Muscle layer of duodenum (tissue), 2 donors: ENCODE measurements around the gene RFX2.
A peak's percentile ranks its signal among the peaks of the same experiment; 100 is the strongest.
"Not testable (repeated sequence)": the region's sequence is repeated elsewhere in the genome, so short reads cannot be mapped to it uniquely, and the experiment has no call there.

Experiments used
- H3K27ac ChIP-seq: one replicate; pipeline ENCODE4 v1.7.0; 2013; ENCODE audit warnings: mild to moderate bottlenecking, low read length
- H3K27me3 ChIP-seq: one replicate; pipeline ENCODE4 v1.7.0; 2013; ENCODE audit warnings: low read depth, mild to moderate bottlenecking, control low read depth, low read length
- H3K36me3 ChIP-seq, 2 donors: one replicate each; pipeline ENCODE4 v1.7.0; 2013; ENCODE audit warnings: low read length in 2 of 2, control low read depth in 1 of 2, mild to moderate bottlenecking in 1 of 2; ENCODE audit not compliant: insufficient read depth in 2 of 2, control insufficient read depth in 1 of 2
- H3K4me1 ChIP-seq, 2 donors: one replicate each; pipeline ENCODE4 v1.7.0; 2013; ENCODE audit warnings: low read length in 2 of 2, mild to moderate bottlenecking in 2 of 2, control low read depth in 1 of 2, moderate library complexity in 1 of 2; ENCODE audit not compliant: insufficient read depth in 2 of 2, control insufficient read depth in 1 of 2
- H3K4me3 ChIP-seq, 2 donors: one replicate each; pipeline ENCODE4 v1.7.0; 2013; ENCODE audit warnings: low read length in 2 of 2, low read depth in 1 of 2, mild to moderate bottlenecking in 1 of 2
- H3K9me3 ChIP-seq, 2 donors: one replicate each; pipeline ENCODE4 v1.7.0; 2013; ENCODE audit warnings: low read length in 2 of 2, control low read depth in 1 of 2, mild to moderate bottlenecking in 1 of 2; ENCODE audit not compliant: control insufficient read depth in 1 of 2
- donor health status: healthy.

RFX2 gene

GRCh38 chr19:5961641-5961968 lies 148.7 kb downstream of the RFX2 start:
- H3K27ac ChIP-seq, result peak overlapping the region; percentile 49
- not testable (repeated sequence) for H3K27me3 ChIP-seq, H3K36me3 ChIP-seq, H3K9me3 ChIP-seq
- peaks cover 16 to 46% of the 10 kb centered on the region in 2 donors for H3K4me1 ChIP-seq
- H3K4me3 ChIP-seq, result peak overlapping the region in 1 of 2 donors; percentile 8

- H3K27me3 ChIP-seq, result no peaks in the 10 kb centered on the region
- no peaks in the 10 kb centered on the region for H3K36me3 ChIP-seq
- no peaks in the 10 kb centered on the region for H3K9me3 ChIP-seq
- peak overlapping the region; percentile 11 for H3K27ac ChIP-seq
- H3K4me1 ChIP-seq, result peaks cover 18 to 39% of the 10 kb centered on the region in 2 donors
- no peak overlapping the region for H3K4me3 ChIP-seq
These were observed 150.0 kb downstream of the RFX2 start for GRCh38 chr19:5960005-5961001.

GRCh38 chr19:5959260-5960004 lies 150.9 kb downstream of the RFX2 start:
- Histone ChIP-seq H3K36me3 (no peaks in the 10 kb centered on the region), H3K27me3 (no peaks in the 10 kb centered on the region), H3K9me3 (no peaks in the 10 kb centered on the region), H3K27ac (no peak overlapping the region), H3K4me3 (no peak overlapping the region), H3K4me1 (peaks cover 21 to 46% of the 10 kb centered on the region in 2 donors)

- H3K27ac ChIP-seq, result no peak overlapping the region
- H3K9me3 ChIP-seq, result no peaks in the 10 kb centered on the region
- H3K27me3 ChIP-seq, result no peaks in the 10 kb centered on the region
- H3K4me3 ChIP-seq, result no peak overlapping the region
- peaks cover 28 to 53% of the 10 kb centered on the region in 2 donors for H3K4me1 ChIP-seq
- no peaks in the 10 kb centered on the region for H3K36me3 ChIP-seq
These were observed 151.5 kb downstream of the RFX2 start for GRCh38 chr19:5958851-5959122.

- Histone ChIP-seq H3K27me3 (no peaks in the 10 kb centered on the region), H3K36me3 (no peaks in the 10 kb centered on the region), H3K4me3 (no peak overlapping the region), H3K9me3 (no peaks in the 10 kb centered on the region), H3K4me1 (peaks cover 33 to 58% of the 10 kb centered on the region in 2 donors), H3K27ac (no peak overlapping the region)
These were observed 152.0 kb downstream of the RFX2 start for GRCh38 chr19:5958074-5958850.

- Histone ChIP-seq H3K36me3 (no peaks in the 10 kb centered on the region), H3K4me3 (no peak overlapping the region), H3K27me3 (no peaks in the 10 kb centered on the region), H3K4me1 (peaks cover 32 to 59% of the 10 kb centered on the region in 2 donors), H3K27ac (no peak overlapping the region), H3K9me3 (no peaks in the 10 kb centered on the region)
These were observed 153.1 kb downstream of the RFX2 start for GRCh38 chr19:5957170-5957569.

- no peaks in the 10 kb centered on the region for H3K27me3 ChIP-seq
- H3K27ac ChIP-seq, result no peak overlapping the region
- H3K36me3 ChIP-seq, result no peaks in the 10 kb centered on the region
- H3K4me1 ChIP-seq, result peaks cover 32 to 59% of the 10 kb centered on the region in 2 donors
- H3K4me3 ChIP-seq, result no peak overlapping the region
- H3K9me3 ChIP-seq, result no peaks in the 10 kb centered on the region
These were observed 153.6 kb downstream of the RFX2 start for GRCh38 chr19:5956728-5957127.

- H3K27ac ChIP-seq, result no peak overlapping the region
- no peaks in the 10 kb centered on the region for H3K9me3 ChIP-seq
- no peaks in the 10 kb centered on the region for H3K36me3 ChIP-seq
- H3K4me3 ChIP-seq, result no peak overlapping the region
- no peaks in the 10 kb centered on the region for H3K27me3 ChIP-seq
- peaks cover 34 to 59% of the 10 kb centered on the region in 2 donors for H3K4me1 ChIP-seq
These were observed 154.0 kb downstream of the RFX2 start for GRCh38 chr19:5956323-5956722.

- no peak overlapping the region for H3K4me3 ChIP-seq
- no peaks in the 10 kb centered on the region for H3K9me3 ChIP-seq
- no peaks in the 10 kb centered on the region for H3K27me3 ChIP-seq
- H3K27ac ChIP-seq, result no peak overlapping the region
- H3K36me3 ChIP-seq, result no peaks in the 10 kb centered on the region
- H3K4me1 ChIP-seq, result peaks cover 38 to 62% of the 10 kb centered on the region in 2 donors
These were observed 154.7 kb downstream of the RFX2 start for GRCh38 chr19:5955636-5955935.

GRCh38 chr19:5954293-5954692 lies 156.0 kb downstream of the RFX2 start:
- Histone ChIP-seq H3K4me3 (peak overlapping the region; percentile 9 to 35), H3K36me3 (no peaks in the 10 kb centered on the region), H3K27ac (peak overlapping the region; percentile 69), H3K9me3 (no peaks in the 10 kb centered on the region), H3K27me3 (no peaks in the 10 kb centered on the region), H3K4me1 (peaks cover 43 to 63% of the 10 kb centered on the region in 2 donors)

GRCh38 chr19:5953680-5954213 lies 156.6 kb downstream of the RFX2 start:
- Histone ChIP-seq H3K27me3 (no peaks in the 10 kb centered on the region), H3K27ac (peak overlapping the region; percentile 69), H3K4me3 (peak overlapping the region; percentile 9 to 35), H3K36me3 (no peaks in the 10 kb centered on the region), H3K4me1 (peaks cover 49 to 68% of the 10 kb centered on the region in 2 donors), H3K9me3 (no peaks in the 10 kb centered on the region)
